ENCODE data around the gene AKR1D1.
"Not testable (repeated sequence)": the region's sequence is repeated elsewhere in the genome, so short reads cannot be mapped to it uniquely, and the experiment has no call there.

Gene AKR1D1

DNA sequence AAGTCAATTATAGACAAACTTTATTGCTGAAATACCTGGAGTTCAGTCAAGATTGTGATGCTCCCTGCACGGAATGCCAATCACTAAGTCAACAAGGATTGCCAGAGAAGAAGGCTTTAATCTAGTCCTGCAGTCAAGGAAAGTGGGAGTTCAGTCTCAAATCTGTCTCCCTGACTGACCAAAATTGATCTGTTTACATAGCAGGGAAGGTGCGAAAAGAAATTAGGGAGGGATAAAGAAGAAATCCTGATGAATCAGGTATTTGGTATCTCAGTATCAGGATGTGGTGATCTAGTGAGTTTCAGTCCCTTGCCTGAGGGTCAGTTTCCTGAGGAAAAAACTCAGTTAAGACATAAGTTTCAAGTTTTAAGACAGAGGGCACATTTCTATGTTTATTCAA, 2.1 kb upstream of the AKR1D1 start:
- no peak for DNase-seq (ENCODE audit: low read depth)

DNA sequence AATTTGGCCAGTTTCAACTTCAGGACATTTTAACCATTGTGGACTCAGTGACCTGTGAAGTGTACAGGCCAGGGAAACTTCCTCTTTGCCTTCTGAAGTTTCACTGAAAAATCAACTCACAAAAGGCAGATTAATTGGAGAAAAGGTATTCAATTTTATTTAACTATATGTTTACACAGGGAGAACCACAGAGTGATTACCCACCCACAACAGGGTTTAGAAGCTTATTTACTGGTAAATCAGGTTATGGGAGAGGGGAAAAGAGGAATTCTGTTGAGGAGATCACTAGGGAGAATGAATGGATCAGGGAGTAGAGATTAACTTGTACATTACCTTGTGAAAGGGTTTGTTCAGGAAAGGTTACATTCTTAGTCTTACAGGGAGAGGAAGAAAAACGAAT, 1.7 kb upstream of the AKR1D1 start:
- DNase-seq (ENCODE audit: low read depth): no peak

DNA sequence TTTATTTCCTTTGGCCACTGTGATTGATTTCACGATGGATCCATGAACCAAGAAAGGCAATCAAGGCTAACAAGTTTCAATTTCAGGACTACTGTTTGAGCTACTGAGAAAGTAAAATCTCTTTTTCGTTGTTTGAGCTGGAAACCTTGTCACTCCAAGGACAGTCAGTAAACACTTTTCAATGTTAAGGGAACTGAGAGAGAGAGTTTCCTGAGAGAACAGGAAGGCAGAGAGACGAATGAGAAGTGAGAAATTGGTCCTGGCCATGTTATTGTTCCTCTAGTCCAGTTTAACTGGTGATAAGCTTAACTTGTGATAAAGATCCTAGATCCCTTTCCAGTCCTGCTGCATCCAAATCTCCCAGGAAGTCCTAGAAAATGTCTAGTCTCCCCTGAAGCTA, 909 bp upstream of the AKR1D1 start:
- no peak for DNase-seq (ENCODE audit: low read depth)

GRCh38 chr7:138075786-138076185, 473 bp upstream of the AKR1D1 start:
- not testable (repeated sequence) for DNase-seq (ENCODE audit: low read depth)

GRCh38 chr7:138077809-138078208, 1.6 kb downstream of the AKR1D1 start:
- no peak for DNase-seq (ENCODE audit: low read depth)

GRCh38 chr7:138079137-138079536, 2.9 kb downstream of the AKR1D1 start:
- DNase-seq (ENCODE audit: low read depth): no peak

DNA sequence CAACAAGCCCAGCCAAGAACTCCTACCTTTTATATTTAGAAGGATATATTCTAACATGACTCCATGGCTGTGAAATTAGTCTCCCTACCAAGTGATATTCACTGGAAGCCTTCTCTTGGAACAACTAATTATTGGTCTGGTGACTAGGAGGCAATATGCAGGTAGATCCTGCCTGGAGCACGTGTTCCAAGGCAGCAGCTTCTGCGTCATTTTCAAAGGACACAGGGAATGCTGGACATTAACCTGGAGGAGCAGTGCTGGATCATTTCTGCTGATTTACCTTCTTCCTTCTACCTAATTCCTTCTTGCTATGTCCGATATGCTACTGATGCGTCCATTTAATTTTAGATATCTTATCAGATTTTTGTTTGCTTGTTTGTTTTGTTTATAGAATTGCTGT, 5.6 kb downstream of the AKR1D1 start:
- no peak for DNase-seq (ENCODE audit: low read depth)

GRCh38 chr7:138083859-138084258, 7.6 kb downstream of the AKR1D1 start:
- DNase-seq (ENCODE audit: low read depth): no peak

DNA sequence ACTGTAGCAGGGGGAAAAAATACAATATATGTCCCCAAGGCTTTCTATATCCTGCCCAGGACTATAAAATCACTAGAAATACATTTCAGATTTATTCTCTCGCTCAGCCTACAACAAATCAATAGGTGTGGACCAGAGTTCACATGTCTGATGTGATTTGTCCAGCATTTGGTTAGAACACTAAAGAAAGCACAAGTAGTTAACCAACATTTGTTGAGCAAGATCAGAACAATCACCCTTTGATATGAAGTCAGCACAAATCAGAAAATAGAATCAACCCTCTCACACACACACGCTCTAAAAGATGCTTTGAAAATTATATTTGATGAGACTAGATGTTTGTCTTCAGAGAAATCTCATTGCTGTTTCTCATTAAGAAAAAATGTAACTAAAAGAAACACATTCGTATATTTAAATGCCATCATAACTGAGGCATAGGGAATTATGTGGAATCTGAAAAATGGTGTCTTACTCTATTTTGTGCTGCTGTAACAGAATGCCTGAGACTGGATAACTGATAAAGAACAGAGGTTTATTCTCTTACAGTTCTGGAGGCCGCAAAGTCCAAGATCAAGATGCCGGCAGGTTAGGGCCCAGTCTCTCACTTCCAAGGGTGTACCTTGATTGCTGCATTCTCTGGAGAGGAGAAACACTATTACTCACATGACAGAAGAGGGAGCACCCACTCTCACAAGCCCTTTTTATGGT, 10.5 kb downstream of the AKR1D1 start:
- no peak for DNase-seq (ENCODE audit: low read depth)

GRCh38 chr7:138089080-138089901, 13.0 kb downstream of the AKR1D1 start:
- DNase-seq (ENCODE audit: low read depth): no peak

GRCh38 chr7:138091032-138091431, 14.8 kb downstream of the AKR1D1 start:
- DNase-seq (ENCODE audit: low read depth): no peak

DNA sequence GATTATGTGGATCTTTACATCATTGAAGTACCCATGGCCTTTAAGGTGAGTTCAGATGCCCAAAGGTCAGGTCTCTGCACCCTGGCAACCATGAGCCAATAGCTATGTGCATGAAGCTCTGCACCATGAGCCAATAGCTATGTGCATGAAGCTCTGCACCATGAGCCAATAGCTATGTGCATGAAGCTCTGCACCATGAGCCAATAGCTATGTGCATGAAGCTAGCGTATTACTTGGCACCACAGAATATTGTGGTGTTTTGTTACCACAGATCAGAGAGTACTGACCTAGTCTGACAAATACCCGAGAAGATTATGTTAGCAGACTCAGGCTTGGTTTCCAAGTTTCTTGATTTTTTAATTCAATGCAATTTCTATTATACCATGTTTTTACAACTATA, 15.6 kb downstream of the AKR1D1 start:
- not testable (repeated sequence) for DNase-seq (ENCODE audit: low read depth)

DNA sequence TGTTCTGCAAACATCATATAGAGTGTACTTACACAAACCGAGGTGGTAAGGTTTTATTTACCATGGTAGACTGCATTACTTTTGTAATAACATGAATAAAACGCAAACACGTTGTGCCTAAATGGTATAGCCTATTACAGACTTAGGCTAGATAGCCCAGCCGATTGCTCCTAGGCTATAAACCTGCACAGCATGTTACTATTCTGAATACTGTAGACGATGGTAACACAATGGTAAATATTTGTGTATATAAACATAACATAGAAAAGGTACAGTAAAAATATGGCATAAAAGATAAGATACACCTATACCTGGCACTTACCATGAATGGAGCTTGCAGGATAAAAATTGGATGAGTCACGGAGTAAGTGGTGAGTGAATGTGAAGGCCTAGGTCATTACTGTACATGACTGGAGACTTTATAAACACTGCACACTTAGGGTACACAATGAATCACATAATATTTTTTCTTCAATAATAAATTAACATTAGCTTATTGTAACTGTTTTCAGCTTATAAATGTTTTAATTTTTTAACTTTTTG, 16.3 kb downstream of the AKR1D1 start:
- DNase-seq (ENCODE audit: low read depth): no peak

GRCh38 chr7:138095972-138096935, 20.0 kb downstream of the AKR1D1 start:
- no peak for DNase-seq (ENCODE audit: low read depth)

- no peak for DNase-seq (ENCODE audit: low read depth)
Measured at GRCh38 chr7:138097064-138097741, 20.9 kb downstream of the AKR1D1 start.

GRCh38 chr7:138099813-138100212, 23.6 kb downstream of the AKR1D1 start:
- DNase-seq (ENCODE audit: low read depth): no peak

- no peak for DNase-seq (ENCODE audit: low read depth)
Measured at GRCh38 chr7:138105221-138105620, 29.0 kb downstream of the AKR1D1 start.

DNA sequence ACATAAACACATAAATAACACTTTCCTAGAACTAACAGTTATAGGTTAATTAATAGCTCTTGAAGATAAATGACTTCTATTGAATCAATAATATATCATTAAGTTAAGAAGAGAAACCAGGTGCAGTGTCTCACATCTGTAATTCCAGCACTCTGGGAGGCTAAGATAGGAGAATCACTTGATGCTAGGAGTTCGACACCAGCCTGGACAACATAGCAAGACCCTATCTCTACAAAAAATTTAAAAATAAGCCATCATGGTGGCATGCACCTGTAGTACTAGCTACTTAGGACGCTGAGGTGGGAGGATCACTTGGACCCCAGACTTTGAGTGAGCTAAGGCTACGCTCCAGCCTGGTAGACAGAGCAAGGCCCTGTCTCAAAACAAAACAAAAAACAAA, 38.8 kb downstream of the AKR1D1 start:
- DNase-seq (ENCODE audit: low read depth): no peak

DNA sequence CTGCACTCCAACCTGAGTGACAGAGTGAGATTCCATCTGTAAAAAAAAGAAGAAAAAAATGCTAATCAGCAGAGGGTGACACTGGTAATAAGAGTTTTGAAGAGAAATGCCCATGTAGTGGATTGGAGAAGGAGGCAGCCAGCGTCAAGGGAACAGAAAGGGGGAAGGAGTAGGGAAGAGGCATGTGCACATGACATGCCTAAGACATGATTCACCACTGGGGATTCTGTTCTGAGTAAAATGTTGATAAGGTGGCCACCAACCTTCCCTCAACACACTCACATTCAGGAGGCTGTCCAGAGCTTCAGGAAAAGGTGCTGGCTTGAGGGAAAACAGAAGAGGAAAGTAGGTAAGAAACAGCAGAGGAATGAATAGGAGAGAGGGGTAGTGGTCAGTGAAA, 39.9 kb downstream of the AKR1D1 start:
- no peak for DNase-seq (ENCODE audit: low read depth)

- DNase-seq (ENCODE audit: low read depth): no peak
Measured at GRCh38 chr7:138116892-138117291, 40.6 kb downstream of the AKR1D1 start.

DNA sequence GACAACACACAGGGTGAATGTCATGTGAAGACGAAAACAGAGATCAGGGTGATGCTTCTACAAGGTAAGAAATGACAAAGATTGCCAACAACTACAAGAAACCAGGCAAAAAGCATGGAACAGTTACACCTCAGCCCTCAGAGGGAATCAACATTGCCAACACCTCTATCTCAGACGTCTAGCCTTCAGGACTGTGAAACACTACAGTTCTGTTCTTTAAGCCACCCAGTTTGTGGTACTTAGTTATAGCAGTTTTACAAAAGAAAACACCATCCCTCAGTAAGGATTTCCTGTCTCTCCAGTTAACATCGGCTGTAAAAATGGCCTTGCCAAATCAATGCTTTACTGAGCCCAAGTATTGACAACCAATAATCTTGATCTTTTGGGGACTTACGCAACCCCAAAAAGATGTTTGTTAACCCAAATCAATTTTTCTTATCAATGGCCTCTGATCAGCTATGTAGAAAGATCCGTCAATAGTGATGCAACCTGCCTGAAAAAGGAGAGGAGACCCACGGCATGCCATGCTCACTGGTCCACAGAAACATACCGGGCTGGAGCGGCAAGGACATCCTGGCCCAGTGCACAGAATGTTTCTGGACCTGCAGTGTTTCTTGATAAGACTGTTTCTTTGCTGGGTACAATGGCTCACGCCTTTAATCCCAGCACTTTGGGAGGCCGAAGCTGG, 44.0 kb downstream of the AKR1D1 start:
- no peak for DNase-seq (ENCODE audit: low read depth)

Measured in activated T-helper 9 cell treated with anti-CD3 and anti-CD28 coated beads, Interleukin-2, amount 50 U/mL, for 16 hours (primary cell).